Stomach (tissue), 9 donors: ENCODE results near the gene PIAS1. TPM values are rescaled to one million over a fixed set of nuclear protein-coding genes. Genes with fewer than 3 reads are reported as not detected.

Source experiments
- DNase-seq, 2 donors: peaks; one replicate each; pipeline versions ENCODE4 v3.0.0 to v3.0.0-alpha.2; 2013 to 2019
- H3K27ac ChIP-seq, 5 donors: fragments of 200-600 bp in 4 of 5; sonication (generic) in 4 of 5; one replicate each; pipeline ENCODE4 v1.5.1; 2013 to 2019; ENCODE audit warnings: mild to moderate bottlenecking in 1 of 5, moderate library complexity in 1 of 5
- H3K27me3 ChIP-seq, 3 donors: fragments of 200-600 bp; sonication (generic); one replicate each; pipeline ENCODE4 v1.5.1; 2017 to 2019; ENCODE audit warnings: mixed run types in 1 of 3
- H3K36me3 ChIP-seq, 4 donors: fragments of 200-600 bp; sonication (generic); 1 replicate in 3 of 4; 2 replicates in 1 of 4; pipeline ENCODE4 v1.5.1; 2016 to 2019
- H3K4me1 ChIP-seq, 4 donors: fragments of 200-600 bp; sonication (generic); one replicate each; pipeline ENCODE4 v1.5.1; 2016 to 2019
- H3K4me3 ChIP-seq, 4 donors: fragments of 200-600 bp; sonication (generic) in 3 of 4; one replicate each; pipeline ENCODE4 v1.5.1; 2016 to 2019; ENCODE audit warnings: mild to moderate bottlenecking in 1 of 4
- H3K9me3 ChIP-seq, 4 donors: fragments of 200-600 bp; sonication (generic); one replicate each; pipeline ENCODE4 v1.5.1; 2016 to 2019
- CTCF ChIP-seq, 7 experiments: fragments of 450-650 bp in 4 of 7; fragments of 200-600 bp in 3 of 7; sonication (generic) in 3 of 7; IDR thresholded peaks; one replicate each; pipeline ENCODE4 v1.5.1; 2016 to 2019; ENCODE audit warnings: antibody characterized with exemption in 7 of 7, control low read depth in 2 of 7, mild to moderate bottlenecking in 1 of 7
- EP300 ChIP-seq: sonication (generic); formaldehyde crosslinking; IDR thresholded peaks from one replicate; pipeline ENCODE4 v1.6.1; 2017; ENCODE audit warnings: antibody characterized with exemption
- POLR2A ChIP-seq, 4 donors: fragments of 450-650 bp; IDR thresholded peaks; one replicate each; pipeline ENCODE4 v1.6.1; 2016; ENCODE audit warnings: antibody characterized with exemption in 4 of 4, control low read depth in 2 of 4, mild to moderate bottlenecking in 1 of 4, moderate library complexity in 1 of 4
- POLR2AphosphoS5 ChIP-seq, 3 donors: sonication (generic); formaldehyde crosslinking; IDR thresholded peaks; one replicate each; pipeline ENCODE4 v1.6.1; 2016; ENCODE audit warnings: antibody characterized with exemption in 3 of 3
- WGBS, 5 donors: extraction: QIAGEN DNeasy Blood & Tissue Kit in 3 of 5; methylation state at CpG; one replicate each; pipeline versions ENCODE4 v1.1.5 to v1.1.7; 2013 to 2018; 5-methylcytosine and 5-hydroxymethylcytosine counted together
- intact Hi-C: fragments of 100-400 bp; cut with DNase I; formaldehyde crosslinking; loops from one replicate; pipeline ENCODE4 v1.15.1; 2023; ENCODE audit warnings: low total_unique reads
- polyA plus RNA-seq, 3 donors: library from polyadenylated mRNA; stranded (reverse); fragments of 200-250 nt; gene quantifications; one replicate each; pipeline ENCODE4 v1.2.3, GENCODE V29; 2013
- total RNA-seq, 5 donors: library from RNA; depleted of rRNA; stranded (reverse); fragments of >200 nt; gene quantifications; one replicate each; pipeline versions ENCODE4 v1.1.0 to v1.2.3, GENCODE V29; 2014 to 2016
- donor health status: healthy with polysubstance abuse.
- donor health status: Bipolar disorder and iron deficiency.
- donor health status: healthy.

The PIAS1 gene
- total and polyA plus RNA-seq, 8 donors: 7.9 to 56.6 (median 38.8) TPM

GRCh38 chr15:68205558-68205944 lies 151.4 kb downstream of the PIAS1 start:
- no peak for DNase-seq
- TF ChIP-seq EP300: no peak
- no peak for TF ChIP-seq POLR2A (IDR thresholded peaks at IDR 0.05)
- no peak for TF ChIP-seq CTCF (IDR thresholded peaks at IDR 0.05)
- no peak for TF ChIP-seq POLR2AphosphoS5 (IDR thresholded peaks at IDR 0.05)
- Histone ChIP-seq H3K9me3 (no peaks in the 10 kb centered on the region), H3K27me3 (no peaks in the 10 kb centered on the region), H3K4me3 (peak overlapping the region; percentile 22 to 40 (median 34)), H3K4me1 (peaks cover 34 to 61% (median 42%) of the 10 kb centered on the region in 4 donors), H3K36me3 (peaks cover 0 to 7% (median 0%) of the 10 kb centered on the region in 4 donors), H3K27ac (peak overlapping the region; percentile 34 to 84 (median 72))
- intact Hi-C loops: no loop called here
- WGBS, 5 donors: 67 to 76% (median 68%) methylated on average over 6 to 13 of the region's 13 CpGs

DNA sequence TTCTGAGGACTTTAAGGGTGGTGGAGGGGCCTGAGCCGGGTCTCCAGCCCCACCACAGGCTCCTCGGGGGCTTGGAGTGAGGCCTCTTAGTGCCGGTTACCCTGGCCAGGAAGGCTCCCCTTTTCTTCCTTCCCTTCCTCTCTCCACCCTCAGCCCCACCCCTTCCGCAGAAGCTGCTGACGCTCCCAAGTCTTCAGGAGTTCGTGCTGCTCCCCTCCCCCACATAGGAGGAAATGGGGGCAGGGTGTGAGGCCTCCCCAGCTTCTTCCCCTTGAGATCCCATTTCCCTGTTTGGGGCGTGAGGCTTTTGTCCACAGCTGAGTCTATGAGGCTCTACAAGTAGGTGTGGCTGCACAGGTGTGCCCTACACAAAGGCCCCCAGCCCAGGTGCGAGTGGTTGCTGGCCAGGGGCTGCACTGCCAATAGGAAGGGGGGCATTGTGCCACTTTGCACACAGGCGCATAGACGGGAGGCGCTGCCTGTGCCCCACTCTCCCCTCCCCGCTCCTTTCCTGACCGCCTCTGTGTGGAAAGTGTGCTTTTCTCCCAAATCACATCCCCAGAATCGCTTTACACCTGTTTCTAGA lies 151.9 kb downstream of the PIAS1 start:
- H3K27me3 ChIP-seq: no peaks in the 10 kb centered on the region
- H3K4me3 ChIP-seq: peak overlapping the region in 3 of 4 donors; percentile 30 to 40 (median 39)
- WGBS, 5 donors: 46 to 62% (median 49%) methylated on average over 13 to 14 of the region's 14 CpGs
- peaks cover 0 to 7% (median 0%) of the 10 kb centered on the region in 4 donors for H3K36me3 ChIP-seq
- intact Hi-C loops: no loop called here
- no peaks in the 10 kb centered on the region for H3K9me3 ChIP-seq
- TF ChIP-seq POLR2AphosphoS5 (IDR thresholded peaks at IDR 0.05) (peak in 2 of 3 donors; percentile 47 to 62), EP300 (no peak)
- peak; percentile 67 to 92 for DNase-seq
- peak overlapping the region; percentile 34 to 84 (median 72) for H3K27ac ChIP-seq
- H3K4me1 ChIP-seq: peaks cover 34 to 61% (median 42%) of the 10 kb centered on the region in 4 donors

GRCh38 chr15:68206711-68207151 lies 152.6 kb downstream of the PIAS1 start:
- H3K9me3 ChIP-seq: no peaks in the 10 kb centered on the region
- H3K27me3 ChIP-seq: no peaks in the 10 kb centered on the region
- DNase-seq: peak in 1 of 2 donors; percentile 19
- TF ChIP-seq CTCF (IDR thresholded peaks at IDR 0.05): no peak
- no peak for TF ChIP-seq EP300
- TF ChIP-seq POLR2AphosphoS5 (IDR thresholded peaks at IDR 0.05): no peak
- TF ChIP-seq POLR2A (IDR thresholded peaks at IDR 0.05): no peak
- H3K36me3 ChIP-seq: peaks cover 0 to 7% (median 0%) of the 10 kb centered on the region in 4 donors
- peaks cover 32 to 59% (median 40%) of the 10 kb centered on the region in 4 donors for H3K4me1 ChIP-seq
- peak overlapping the region in 2 of 5 donors; percentile 83 to 84 for H3K27ac ChIP-seq
- H3K4me3 ChIP-seq: no peak overlapping the region
- WGBS, 5 donors: 79 to 93% (median 89%) methylated on average over 12 of the region's 12 CpGs
- intact Hi-C loops: no loop called here

- intact Hi-C loops: no loop called here
- Histone ChIP-seq H3K4me3 (peak overlapping the region in 1 of 4 donors; percentile 1), H3K9me3 (no peaks in the 10 kb centered on the region), H3K36me3 (peaks cover 0 to 7% (median 0%) of the 10 kb centered on the region in 4 donors), H3K27me3 (no peaks in the 10 kb centered on the region), H3K27ac (peak overlapping the region in 1 of 5 donors; percentile 84), H3K4me1 (peaks cover 32 to 53% (median 40%) of the 10 kb centered on the region in 4 donors)
- no peak for TF ChIP-seq CTCF (IDR thresholded peaks at IDR 0.05)
- TF ChIP-seq POLR2A (IDR thresholded peaks at IDR 0.05): no peak
- DNase-seq: peak in 1 of 2 donors; percentile 23
- WGBS, 5 donors: 81 to 93% (median 85%) methylated on average over 12 of the region's 12 CpGs
These were observed 153.2 kb downstream of the PIAS1 start for GRCh38 chr15:68207176-68207935.
